ENCODE results near the gene ASB7. TPM values are rescaled to one million over a fixed set of nuclear protein-coding genes. Genes with fewer than 3 reads are reported as not detected.

Gene ASB7
- total RNA-seq, 4 donors from 2014 or later: 29.9 to 45.3 (median 35.3) TPM

DNA sequence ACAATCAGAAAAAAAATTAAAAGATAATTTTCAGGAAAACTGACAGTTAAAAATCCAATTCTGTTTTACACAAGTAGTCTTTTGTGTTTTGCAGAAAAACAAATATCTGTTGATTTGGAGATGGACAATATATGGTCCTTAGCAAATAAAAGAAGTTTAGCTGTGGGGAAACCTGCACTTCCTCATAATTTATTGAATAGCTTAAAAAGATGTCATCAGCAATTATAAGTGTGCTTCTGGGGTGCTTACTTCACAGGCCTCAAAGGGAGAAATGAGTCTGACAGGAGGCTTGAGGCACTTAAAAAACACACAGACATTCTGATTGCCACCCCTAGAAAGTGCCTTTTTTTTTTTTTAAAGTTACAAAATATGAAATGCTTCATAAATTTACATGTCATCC, 42.1 kb upstream of the ASB7 start:
- intact Hi-C loops (cut with DNase I; ENCODE audit: low total_unique reads) (no loop called here), in situ Hi-C loops (cut with MboI; ENCODE audit: low pct_ligation_motif_present in 1 of 4, low pct_unique_long_range_greater_than_20kb in 1 of 4, low sequenced_read_pairs in 3 of 4) (loop anchor here in 2 of 4 donors (25.0 kb wide), 2 partner anchors 223 to 623 kb away; partner anchors contain the start of gene ADAMTS17 (in 1 of the 2))
- Histone ChIP-seq H3K4me3 (no peak overlapping the region), H3K4me1 (no peaks in the 10 kb centered on the region), H3K9me3 (no peaks in the 10 kb centered on the region), H3K27ac (no peak overlapping the region), H3K36me3 (no peaks in the 10 kb centered on the region), H3K27me3 (no peaks in the 10 kb centered on the region)
- TF ChIP-seq POLR2A (IDR thresholded peaks at IDR 0.05): no peak
- TF ChIP-seq POLR2AphosphoS5 (IDR thresholded peaks at IDR 0.05): no peak
- TF ChIP-seq, protein P1, sequence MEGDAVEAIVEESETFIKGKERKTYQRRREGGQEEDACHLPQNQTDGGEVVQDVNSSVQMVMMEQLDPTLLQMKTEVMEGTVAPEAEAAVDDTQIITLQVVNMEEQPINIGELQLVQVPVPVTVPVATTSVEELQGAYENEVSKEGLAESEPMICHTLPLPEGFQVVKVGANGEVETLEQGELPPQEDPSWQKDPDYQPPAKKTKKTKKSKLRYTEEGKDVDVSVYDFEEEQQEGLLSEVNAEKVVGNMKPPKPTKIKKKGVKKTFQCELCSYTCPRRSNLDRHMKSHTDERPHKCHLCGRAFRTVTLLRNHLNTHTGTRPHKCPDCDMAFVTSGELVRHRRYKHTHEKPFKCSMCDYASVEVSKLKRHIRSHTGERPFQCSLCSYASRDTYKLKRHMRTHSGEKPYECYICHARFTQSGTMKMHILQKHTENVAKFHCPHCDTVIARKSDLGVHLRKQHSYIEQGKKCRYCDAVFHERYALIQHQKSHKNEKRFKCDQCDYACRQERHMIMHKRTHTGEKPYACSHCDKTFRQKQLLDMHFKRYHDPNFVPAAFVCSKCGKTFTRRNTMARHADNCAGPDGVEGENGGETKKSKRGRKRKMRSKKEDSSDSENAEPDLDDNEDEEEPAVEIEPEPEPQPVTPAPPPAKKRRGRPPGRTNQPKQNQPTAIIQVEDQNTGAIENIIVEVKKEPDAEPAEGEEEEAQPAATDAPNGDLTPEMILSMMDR (IDR thresholded peaks at IDR 0.05): no peak
- no peak for TF ChIP-seq EP300 (IDR thresholded peaks at IDR 0.05; ENCODE audit: low read depth)
- no peak for DNase-seq

DNA sequence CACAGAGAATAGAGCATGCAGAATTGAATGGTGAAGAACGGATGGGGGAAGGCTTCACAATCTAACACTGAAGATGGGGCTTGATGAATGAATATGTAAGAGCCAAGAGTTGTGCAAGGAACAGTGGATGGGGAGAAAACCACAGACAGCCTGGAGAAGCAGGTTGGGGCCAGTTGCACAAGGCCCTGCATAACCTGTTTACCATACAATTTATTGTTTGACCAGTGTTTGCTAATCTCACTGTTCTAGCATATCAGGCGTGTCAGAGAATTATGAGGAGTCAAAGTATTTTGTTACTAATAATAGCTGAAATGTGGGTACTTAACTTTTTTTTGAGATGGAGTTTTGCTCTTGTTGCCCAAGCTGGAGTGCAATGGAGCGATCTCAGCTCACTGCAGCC, 36.8 kb upstream of the ASB7 start:
- in situ Hi-C loops (cut with MboI; ENCODE audit: low pct_ligation_motif_present in 1 of 4, low pct_unique_long_range_greater_than_20kb in 1 of 4, low sequenced_read_pairs in 3 of 4): loop anchor here in 2 of 4 donors (25.0 kb wide), 2 partner anchors 228 to 628 kb away; partner anchors contain the start of gene ADAMTS17 (in 1 of the 2)
- DNase-seq: no peak
- WGBS, 2 donors (ENCODE audit: low coverage in 1 of 2): 91 to 94% methylated on average over 3 of the region's 3 CpGs
- Histone ChIP-seq H3K36me3 (no peaks in the 10 kb centered on the region), H3K4me1 (no peaks in the 10 kb centered on the region), H3K4me3 (no peak overlapping the region), H3K9me3 (no peaks in the 10 kb centered on the region), H3K27ac (no peak overlapping the region), H3K27me3 (no peaks in the 10 kb centered on the region)
- TF ChIP-seq, protein P1 (IDR thresholded peaks at IDR 0.05): no peak
- no peak for TF ChIP-seq EP300 (IDR thresholded peaks at IDR 0.05; ENCODE audit: low read depth)
- intact Hi-C loops (cut with DNase I; ENCODE audit: low total_unique reads): no loop called here

DNA sequence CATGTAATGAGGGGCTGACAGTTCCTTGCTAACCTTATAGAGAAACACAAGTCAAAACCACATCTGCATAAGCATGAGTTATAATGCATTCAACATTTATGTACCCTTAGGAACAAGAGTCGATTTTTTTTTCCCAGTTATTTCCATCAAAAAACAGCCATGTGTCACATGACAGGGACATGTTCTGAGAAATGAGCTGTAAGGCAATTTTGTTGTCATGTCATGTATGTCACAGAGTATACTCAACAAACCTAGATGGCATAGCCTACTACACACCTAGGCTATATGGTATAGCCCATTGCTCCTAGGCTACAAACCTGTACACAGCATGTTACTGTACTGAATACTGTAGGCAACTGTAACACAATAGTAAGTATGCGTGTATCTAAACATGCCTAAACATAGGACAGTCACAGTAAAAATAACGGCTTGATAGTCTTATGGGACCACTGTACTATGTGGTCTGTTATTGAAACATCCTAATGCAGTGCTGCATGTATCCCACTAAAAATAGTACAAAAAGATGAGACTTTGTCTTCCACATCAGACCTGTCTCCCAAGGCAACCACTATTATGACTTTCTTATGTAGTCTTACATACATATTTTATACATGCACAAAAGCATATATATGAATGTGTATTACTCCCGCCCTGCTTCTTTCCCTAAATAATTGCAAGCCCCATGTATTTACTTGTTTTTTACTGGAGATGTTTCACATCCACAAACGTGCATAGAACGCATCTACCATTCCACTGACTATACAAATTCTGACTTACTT, 35.4 kb upstream of the ASB7 start:
- TF ChIP-seq EP300 (IDR thresholded peaks at IDR 0.05; ENCODE audit: low read depth) (no peak), POLR2A (IDR thresholded peaks at IDR 0.05) (no peak)
- DNase-seq: no peak
- intact Hi-C loops (cut with DNase I; ENCODE audit: low total_unique reads) (no loop called here), in situ Hi-C loops (cut with MboI; ENCODE audit: low pct_ligation_motif_present in 1 of 4, low pct_unique_long_range_greater_than_20kb in 1 of 4, low sequenced_read_pairs in 3 of 4) (loop anchor here in 2 of 4 donors (25.0 kb wide), 2 partner anchors 230 to 630 kb away; partner anchors contain the start of gene ADAMTS17 (in 1 of the 2))
- WGBS, 2 donors (ENCODE audit: low coverage in 1 of 2): 91 to 93% methylated on average over 5 to 6 of the region's 6 CpGs
- no peaks in the 10 kb centered on the region for H3K9me3 ChIP-seq
- H3K4me3 ChIP-seq: no peak overlapping the region
- H3K27me3 ChIP-seq: no peaks in the 10 kb centered on the region
- no peaks in the 10 kb centered on the region for H3K4me1 ChIP-seq
- peaks cover 0 to 4% (median 0%) of the 10 kb centered on the region in 4 donors for H3K36me3 ChIP-seq
- H3K27ac ChIP-seq: no peak overlapping the region

DNA sequence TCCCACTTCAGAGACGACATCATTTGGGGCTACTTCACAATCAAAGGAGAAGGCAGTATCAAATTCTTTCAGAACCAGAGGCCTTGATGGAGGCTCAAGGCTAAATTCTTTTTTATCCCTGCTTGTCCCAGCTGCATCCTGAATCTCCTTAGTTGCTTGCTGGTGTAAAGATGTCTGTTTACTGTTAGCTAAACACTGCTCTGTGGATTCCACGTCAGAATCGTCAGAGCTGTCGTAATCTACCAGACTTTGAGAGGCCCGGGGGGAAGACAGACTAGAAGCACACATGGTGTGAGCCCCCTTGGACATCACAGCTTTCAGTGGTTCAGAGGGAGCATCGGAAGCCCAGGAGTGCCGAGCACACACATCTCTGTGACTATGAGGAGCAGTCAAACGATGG, 33.0 kb upstream of the ASB7 start:
- DNase-seq: no peak
- H3K4me1 ChIP-seq: no peaks in the 10 kb centered on the region
- TF ChIP-seq POLR2AphosphoS5 (IDR thresholded peaks at IDR 0.05) (no peak), EP300 (IDR thresholded peaks at IDR 0.05; ENCODE audit: low read depth) (no peak), POLR2A (IDR thresholded peaks at IDR 0.05) (no peak)
- TF ChIP-seq, protein P1 (IDR thresholded peaks at IDR 0.05): no peak
- WGBS, 2 donors (ENCODE audit: low coverage in 1 of 2): 72 to 75% methylated on average over 5 to 8 of the region's 8 CpGs
- intact Hi-C loops (cut with DNase I; ENCODE audit: low total_unique reads) (no loop called here), in situ Hi-C loops (cut with MboI; ENCODE audit: low pct_ligation_motif_present in 1 of 4, low pct_unique_long_range_greater_than_20kb in 1 of 4, low sequenced_read_pairs in 3 of 4) (loop anchor here in 2 of 4 donors (25.0 kb wide), 2 partner anchors 232 to 632 kb away; partner anchors contain the start of gene ADAMTS17 (in 1 of the 2))
- no peaks in the 10 kb centered on the region for H3K9me3 ChIP-seq
- no peaks in the 10 kb centered on the region for H3K27me3 ChIP-seq
- no peak overlapping the region for H3K4me3 ChIP-seq
- peaks cover 0 to 12% (median 4%) of the 10 kb centered on the region in 4 donors for H3K36me3 ChIP-seq
- H3K27ac ChIP-seq: no peak overlapping the region

Data from transverse colon (tissue), 4 donors.